Measurements from ENCODE around the gene SEMA3E.
"Not testable (repeated sequence)": the region's sequence is repeated elsewhere in the genome, so short reads cannot be mapped to it uniquely, and the experiment has no call there.

The SEMA3E gene

DNA sequence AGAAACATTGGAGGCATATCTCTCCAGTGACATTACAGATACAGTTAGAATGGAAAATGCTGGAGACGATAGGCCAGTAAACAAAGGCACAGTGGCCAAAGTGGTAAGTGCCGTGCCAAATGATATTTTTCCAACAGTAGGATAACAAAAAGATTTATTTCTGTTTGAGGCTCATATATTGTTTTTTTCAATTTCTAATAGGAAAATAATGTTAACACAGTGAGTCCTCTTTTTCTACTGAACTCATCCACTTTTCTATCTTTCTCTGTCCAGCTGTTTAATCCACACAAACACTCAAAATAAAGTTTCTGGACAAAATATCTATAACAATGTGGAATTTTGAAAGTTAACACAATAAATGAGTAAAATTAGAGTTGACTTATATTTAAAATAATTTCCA lies 201.3 kb downstream of the SEMA3E start:
- TF ChIP-seq, protein P1, sequence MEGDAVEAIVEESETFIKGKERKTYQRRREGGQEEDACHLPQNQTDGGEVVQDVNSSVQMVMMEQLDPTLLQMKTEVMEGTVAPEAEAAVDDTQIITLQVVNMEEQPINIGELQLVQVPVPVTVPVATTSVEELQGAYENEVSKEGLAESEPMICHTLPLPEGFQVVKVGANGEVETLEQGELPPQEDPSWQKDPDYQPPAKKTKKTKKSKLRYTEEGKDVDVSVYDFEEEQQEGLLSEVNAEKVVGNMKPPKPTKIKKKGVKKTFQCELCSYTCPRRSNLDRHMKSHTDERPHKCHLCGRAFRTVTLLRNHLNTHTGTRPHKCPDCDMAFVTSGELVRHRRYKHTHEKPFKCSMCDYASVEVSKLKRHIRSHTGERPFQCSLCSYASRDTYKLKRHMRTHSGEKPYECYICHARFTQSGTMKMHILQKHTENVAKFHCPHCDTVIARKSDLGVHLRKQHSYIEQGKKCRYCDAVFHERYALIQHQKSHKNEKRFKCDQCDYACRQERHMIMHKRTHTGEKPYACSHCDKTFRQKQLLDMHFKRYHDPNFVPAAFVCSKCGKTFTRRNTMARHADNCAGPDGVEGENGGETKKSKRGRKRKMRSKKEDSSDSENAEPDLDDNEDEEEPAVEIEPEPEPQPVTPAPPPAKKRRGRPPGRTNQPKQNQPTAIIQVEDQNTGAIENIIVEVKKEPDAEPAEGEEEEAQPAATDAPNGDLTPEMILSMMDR (IDR thresholded peaks at IDR 0.05; ENCODE audit: insufficient read depth, low read depth, low read length, missing control alignments), result no peak
- DNase-seq (ENCODE audit: low read depth), result no peak
- H3K4me3 ChIP-seq (ENCODE audit: low read depth, low read length), result no peak overlapping the region

DNA sequence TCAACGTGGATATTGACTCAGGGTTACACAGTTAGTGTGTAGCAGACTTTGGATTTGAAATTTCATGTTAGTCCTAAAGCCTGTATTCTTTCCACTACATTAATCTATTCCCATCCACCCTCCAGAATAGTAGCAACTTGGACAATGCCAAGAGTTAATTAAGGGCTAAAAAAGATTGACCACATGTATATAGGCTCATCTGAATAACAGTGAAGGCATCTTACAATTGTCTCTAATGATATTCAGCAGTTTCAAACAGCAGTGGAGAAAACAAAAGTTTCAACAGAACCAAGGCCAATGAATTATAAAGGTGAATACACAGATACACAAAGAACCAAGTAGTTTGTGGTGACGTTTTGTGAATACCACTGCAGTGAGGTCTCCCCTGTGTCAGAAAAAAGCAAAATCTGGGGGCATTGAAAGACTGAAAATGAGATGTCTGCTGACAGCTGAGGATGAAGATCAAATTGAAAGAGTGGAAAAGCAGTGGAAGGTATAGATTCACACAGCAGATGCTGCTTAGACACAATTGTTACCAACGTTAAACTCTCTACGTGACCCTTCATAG lies 202.8 kb downstream of the SEMA3E start:
- no peak overlapping the region for H3K4me3 ChIP-seq (ENCODE audit: low read depth, low read length)
- TF ChIP-seq, protein P1 (IDR thresholded peaks at IDR 0.05; ENCODE audit: insufficient read depth, low read depth, low read length, missing control alignments), result no peak
- no peak for DNase-seq (ENCODE audit: low read depth)

DNA sequence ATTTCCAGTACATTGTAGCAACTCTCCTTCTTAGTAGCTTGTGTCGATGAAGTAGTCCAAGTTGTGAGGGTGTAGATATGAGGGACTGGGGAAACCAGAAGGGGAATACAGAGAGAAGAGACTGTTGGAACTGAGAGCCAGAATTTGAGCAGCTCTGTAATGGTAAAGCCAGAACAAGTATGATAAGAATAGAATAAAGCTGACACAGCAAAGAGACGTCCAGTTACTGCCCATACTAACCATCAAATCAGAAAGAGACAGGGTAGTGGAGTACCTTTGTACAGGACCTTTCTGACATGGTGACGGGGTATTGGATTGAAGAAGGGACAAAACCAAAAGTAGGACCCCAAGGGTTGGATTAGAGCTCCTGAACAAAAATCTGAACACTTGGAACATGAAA lies 206.0 kb downstream of the SEMA3E start:
- no peak for DNase-seq (ENCODE audit: low read depth)
- TF ChIP-seq, protein P1 (IDR thresholded peaks at IDR 0.05; ENCODE audit: insufficient read depth, low read depth, low read length, missing control alignments), result no peak
- H3K4me3 ChIP-seq (ENCODE audit: low read depth, low read length), result no peak overlapping the region

DNA sequence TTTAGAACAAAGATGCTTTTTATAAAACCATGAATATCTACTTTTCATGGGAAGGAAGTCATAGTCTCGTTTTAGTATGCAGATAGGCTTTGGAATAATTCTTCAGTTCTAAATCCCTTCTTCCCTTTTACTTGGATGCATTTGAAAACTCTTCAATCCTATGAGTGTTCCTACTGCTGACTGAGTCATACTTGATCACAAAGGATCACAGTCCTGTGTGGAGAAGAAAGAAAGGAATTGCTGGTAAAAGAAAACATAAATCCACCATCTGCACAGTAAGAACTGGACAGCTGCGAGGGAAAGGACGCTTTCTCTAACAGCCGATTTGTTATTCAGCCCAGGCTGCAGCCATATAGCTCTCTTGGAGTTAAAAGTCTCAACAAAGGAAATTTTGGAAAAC lies 209.9 kb downstream of the SEMA3E start:
- TF ChIP-seq, protein P1 (IDR thresholded peaks at IDR 0.05; ENCODE audit: insufficient read depth, low read depth, low read length, missing control alignments), result no peak
- H3K4me3 ChIP-seq (ENCODE audit: low read depth, low read length), result no peak overlapping the region
- DNase-seq (ENCODE audit: low read depth), result no peak

DNA sequence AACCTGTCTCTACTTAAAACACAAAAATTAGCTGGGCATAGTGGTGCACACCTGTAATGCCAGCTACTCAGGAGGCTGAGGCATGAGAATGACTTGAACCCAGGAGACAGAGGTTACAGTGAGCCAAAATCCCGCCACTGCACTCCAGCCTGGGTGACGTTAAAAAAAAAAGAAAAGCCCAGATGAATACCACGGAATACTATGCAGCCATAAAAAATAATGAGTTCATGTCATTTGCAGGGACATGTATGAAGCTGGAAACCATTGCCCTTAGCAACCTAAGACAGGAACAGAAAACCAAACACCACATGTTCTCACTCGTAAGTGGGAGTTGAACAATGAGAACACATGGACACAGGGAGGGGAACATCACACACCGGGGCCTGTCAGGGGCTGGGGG lies 218.7 kb downstream of the SEMA3E start:
- not testable (repeated sequence) for DNase-seq (ENCODE audit: low read depth); H3K4me3 ChIP-seq (ENCODE audit: low read depth, low read length)

DNA sequence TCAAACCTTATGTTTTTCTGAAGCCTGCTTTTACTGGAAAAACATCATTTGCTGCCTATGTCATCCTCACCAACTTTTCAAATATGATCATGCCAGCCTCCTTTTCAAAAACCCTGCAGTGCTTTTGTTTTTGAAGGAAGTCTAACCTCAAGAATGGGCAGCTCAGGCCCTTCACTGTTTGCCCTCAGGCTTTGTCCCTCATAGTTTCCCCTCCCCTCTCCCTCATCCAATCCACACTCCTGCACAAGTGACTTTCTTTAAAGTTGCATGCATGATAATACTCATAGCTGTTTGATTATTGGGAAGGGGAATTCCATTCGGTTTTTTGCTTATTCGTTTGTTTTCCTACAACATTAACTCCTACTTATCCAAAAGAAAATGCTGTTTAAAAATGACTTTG lies 219.4 kb downstream of the SEMA3E start:
- TF ChIP-seq, protein P1 (IDR thresholded peaks at IDR 0.05; ENCODE audit: insufficient read depth, low read depth, low read length, missing control alignments), result no peak
- no peak overlapping the region for H3K4me3 ChIP-seq (ENCODE audit: low read depth, low read length)
- DNase-seq (ENCODE audit: low read depth), result no peak

DNA sequence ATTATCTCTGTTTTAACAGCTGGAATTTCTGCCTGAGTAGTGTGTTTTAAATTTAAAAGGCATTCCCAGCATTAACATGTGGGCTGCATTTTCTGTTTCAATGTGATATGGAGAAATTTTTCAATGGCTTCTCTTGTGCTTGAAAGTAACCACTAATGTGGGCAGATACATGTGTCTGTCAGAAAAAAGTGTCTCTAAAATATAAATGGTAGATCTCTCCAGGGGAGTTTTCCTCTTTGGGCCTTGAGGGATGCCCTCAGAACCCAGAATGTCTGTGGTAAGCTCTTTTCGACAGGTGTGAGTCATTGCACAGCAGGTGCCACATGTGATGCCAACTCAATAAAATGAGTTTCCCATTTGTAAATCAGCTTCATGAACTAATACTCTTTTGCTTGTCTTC lies 221.1 kb downstream of the SEMA3E start:
- DNase-seq (ENCODE audit: low read depth), result no peak
- no peak overlapping the region for H3K4me3 ChIP-seq (ENCODE audit: low read depth, low read length)
- TF ChIP-seq, protein P1 (IDR thresholded peaks at IDR 0.05; ENCODE audit: insufficient read depth, low read depth, low read length, missing control alignments), result no peak
